Measurements from ENCODE around the gene CDC42BPG. TPM values are rescaled to one million over a fixed set of nuclear protein-coding genes. Genes with fewer than 3 reads are reported as not detected.

Gene CDC42BPG
- total and polyA plus RNA-seq, 9 of the 15 experiments (the other 6 are each of a cell fraction or from before 2014, with no cell fraction given) = 0.04 to 8.8 (median 2.1) TPM

DNA sequence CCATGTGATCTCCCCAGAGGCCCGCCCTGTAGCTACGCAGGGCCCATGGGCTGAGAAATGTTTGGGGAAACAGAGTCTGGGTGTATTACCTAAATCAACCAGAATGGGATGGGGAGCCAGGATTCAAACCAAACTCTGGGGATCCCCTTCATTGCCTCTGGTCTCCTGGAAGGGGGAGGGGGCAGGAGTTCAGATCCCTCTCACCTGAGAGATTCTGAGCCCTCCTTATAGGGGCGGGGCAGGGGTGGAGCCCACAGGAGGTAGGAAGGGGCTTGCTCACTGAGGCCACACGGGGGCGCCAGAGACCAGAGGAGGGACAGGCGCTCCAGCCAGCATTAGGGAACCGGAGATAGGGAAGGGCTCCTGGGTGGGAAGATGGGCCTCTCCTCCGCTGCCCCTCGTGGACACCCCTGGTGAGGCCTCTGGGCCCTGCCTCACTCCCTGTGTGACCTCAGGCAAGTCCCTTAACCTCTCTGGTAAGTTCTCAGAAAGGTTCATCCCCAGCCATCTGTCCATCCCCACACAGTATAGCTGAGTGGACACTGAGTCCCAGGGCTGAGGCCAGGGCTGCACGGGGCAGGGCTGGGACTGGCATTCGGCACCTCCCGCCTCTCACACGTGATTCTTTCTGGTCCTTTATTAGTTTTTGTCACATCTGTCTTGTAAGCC is 2.7 kb upstream of the CDC42BPG start (continued):
- TF ChIP-seq ELF4 (CRISPR knock-in tag; IDR thresholded peaks at IDR 0.05) (0 out of 2 replicates have a peak, but pooled peaks have one; percentile 51), ZNF75A (CRISPR knock-in tag; IDR thresholded peaks at IDR 0.05) (no peak), HDGF (IDR thresholded peaks at IDR 0.05) (peak; percentile 57; the same call in 1 of the 2 replicates), CREM (IDR thresholded peaks at IDR 0.05; ENCODE audit: low read depth) (0 out of 2 replicates have a peak, but pooled peaks have one; percentile 43), CC2D1A (IDR thresholded peaks at IDR 0.05) (peak; percentile 93), ZNF217 (CRISPR knock-in tag; IDR thresholded peaks at IDR 0.05) (no peak), HLTF (IDR thresholded peaks at IDR 0.05) (no peak), ZFP36 (IDR thresholded peaks at IDR 0.05; ENCODE audit: low read depth, low read length, partially characterized antibody) (peak; percentile 95), BRD9 (IDR thresholded peaks at IDR 0.05; ENCODE audit: low read depth, partially characterized antibody) (peak; percentile 82), KLF13 (tag; IDR thresholded peaks at IDR 0.05; ENCODE audit: borderline replicate concordance, low read depth) (peak; percentile 82; the same call in 1 of the 2 replicates), ZKSCAN1 (IDR thresholded peaks at IDR 0.05; ENCODE audit: low read depth, low read length) (peak; percentile 79), ZNF263 (CRISPR knock-in tag; IDR thresholded peaks at IDR 0.05; ENCODE audit: borderline replicate concordance) (peak; percentile 25; the same call in 1 of the 2 replicates), ZNF384 (IDR thresholded peaks at IDR 0.05; ENCODE audit: low read depth, low read length) (no peak)
- TF ChIP-seq, protein P1, sequence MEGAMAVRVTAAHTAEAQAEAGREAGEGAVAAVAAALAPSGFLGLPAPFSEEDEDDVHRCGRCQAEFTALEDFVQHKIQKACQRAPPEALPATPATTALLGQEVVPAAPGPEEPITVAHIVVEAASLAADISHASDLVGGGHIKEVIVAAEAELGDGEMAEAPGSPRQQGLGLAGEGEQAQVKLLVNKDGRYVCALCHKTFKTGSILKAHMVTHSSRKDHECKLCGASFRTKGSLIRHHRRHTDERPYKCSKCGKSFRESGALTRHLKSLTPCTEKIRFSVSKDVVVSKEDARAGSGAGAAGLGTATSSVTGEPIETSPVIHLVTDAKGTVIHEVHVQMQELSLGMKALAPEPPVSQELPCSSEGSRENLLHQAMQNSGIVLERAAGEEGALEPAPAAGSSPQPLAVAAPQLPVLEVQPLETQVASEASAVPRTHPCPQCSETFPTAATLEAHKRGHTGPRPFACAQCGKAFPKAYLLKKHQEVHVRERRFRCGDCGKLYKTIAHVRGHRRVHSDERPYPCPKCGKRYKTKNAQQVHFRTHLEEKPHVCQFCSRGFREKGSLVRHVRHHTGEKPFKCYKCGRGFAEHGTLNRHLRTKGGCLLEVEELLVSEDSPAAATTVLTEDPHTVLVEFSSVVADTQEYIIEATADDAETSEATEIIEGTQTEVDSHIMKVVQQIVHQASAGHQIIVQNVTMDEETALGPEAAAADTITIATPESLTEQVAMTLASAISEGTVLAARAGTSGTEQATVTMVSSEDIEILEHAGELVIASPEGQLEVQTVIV (CRISPR knock-in tag; IDR thresholded peaks at IDR 0.05; ENCODE audit: borderline replicate concordance) = no peak
- TF ChIP-seq, protein P2, sequence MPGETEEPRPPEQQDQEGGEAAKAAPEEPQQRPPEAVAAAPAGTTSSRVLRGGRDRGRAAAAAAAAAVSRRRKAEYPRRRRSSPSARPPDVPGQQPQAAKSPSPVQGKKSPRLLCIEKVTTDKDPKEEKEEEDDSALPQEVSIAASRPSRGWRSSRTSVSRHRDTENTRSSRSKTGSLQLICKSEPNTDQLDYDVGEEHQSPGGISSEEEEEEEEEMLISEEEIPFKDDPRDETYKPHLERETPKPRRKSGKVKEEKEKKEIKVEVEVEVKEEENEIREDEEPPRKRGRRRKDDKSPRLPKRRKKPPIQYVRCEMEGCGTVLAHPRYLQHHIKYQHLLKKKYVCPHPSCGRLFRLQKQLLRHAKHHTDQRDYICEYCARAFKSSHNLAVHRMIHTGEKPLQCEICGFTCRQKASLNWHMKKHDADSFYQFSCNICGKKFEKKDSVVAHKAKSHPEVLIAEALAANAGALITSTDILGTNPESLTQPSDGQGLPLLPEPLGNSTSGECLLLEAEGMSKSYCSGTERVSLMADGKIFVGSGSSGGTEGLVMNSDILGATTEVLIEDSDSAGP (CRISPR knock-in tag; IDR thresholded peaks at IDR 0.05) = 0 out of 2 replicates have a peak, but pooled peaks have one; percentile 71
- TF ChIP-seq, protein P3, sequence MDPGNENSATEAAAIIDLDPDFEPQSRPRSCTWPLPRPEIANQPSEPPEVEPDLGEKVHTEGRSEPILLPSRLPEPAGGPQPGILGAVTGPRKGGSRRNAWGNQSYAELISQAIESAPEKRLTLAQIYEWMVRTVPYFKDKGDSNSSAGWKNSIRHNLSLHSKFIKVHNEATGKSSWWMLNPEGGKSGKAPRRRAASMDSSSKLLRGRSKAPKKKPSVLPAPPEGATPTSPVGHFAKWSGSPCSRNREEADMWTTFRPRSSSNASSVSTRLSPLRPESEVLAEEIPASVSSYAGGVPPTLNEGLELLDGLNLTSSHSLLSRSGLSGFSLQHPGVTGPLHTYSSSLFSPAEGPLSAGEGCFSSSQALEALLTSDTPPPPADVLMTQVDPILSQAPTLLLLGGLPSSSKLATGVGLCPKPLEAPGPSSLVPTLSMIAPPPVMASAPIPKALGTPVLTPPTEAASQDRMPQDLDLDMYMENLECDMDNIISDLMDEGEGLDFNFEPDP (CRISPR knock-in tag; IDR thresholded peaks at IDR 0.05) = no peak
- TF ChIP-seq, protein P4, sequence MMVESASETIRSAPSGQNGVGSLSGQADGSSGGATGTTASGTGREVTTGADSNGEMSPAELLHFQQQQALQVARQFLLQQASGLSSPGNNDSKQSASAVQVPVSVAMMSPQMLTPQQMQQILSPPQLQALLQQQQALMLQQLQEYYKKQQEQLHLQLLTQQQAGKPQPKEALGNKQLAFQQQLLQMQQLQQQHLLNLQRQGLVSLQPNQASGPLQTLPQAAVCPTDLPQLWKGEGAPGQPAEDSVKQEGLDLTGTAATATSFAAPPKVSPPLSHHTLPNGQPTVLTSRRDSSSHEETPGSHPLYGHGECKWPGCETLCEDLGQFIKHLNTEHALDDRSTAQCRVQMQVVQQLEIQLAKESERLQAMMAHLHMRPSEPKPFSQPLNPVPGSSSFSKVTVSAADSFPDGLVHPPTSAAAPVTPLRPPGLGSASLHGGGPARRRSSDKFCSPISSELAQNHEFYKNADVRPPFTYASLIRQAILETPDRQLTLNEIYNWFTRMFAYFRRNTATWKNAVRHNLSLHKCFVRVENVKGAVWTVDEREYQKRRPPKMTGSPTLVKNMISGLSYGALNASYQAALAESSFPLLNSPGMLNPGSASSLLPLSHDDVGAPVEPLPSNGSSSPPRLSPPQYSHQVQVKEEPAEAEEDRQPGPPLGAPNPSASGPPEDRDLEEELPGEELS (CRISPR knock-in tag; IDR thresholded peaks at IDR 0.05; ENCODE audit: borderline replicate concordance) = no peak
- TF ChIP-seq, protein P5, sequence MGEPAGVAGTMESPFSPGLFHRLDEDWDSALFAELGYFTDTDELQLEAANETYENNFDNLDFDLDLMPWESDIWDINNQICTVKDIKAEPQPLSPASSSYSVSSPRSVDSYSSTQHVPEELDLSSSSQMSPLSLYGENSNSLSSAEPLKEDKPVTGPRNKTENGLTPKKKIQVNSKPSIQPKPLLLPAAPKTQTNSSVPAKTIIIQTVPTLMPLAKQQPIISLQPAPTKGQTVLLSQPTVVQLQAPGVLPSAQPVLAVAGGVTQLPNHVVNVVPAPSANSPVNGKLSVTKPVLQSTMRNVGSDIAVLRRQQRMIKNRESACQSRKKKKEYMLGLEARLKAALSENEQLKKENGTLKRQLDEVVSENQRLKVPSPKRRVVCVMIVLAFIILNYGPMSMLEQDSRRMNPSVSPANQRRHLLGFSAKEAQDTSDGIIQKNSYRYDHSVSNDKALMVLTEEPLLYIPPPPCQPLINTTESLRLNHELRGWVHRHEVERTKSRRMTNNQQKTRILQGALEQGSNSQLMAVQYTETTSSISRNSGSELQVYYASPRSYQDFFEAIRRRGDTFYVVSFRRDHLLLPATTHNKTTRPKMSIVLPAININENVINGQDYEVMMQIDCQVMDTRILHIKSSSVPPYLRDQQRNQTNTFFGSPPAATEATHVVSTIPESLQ (CRISPR knock-in tag; IDR thresholded peaks at IDR 0.05) = no peak

Measured in K562 (cell line).